Measurements from ENCODE around the gene RBM45. TPM values are rescaled to one million over a fixed set of nuclear protein-coding genes. Genes with fewer than 3 reads are reported as not detected.

Gene RBM45
- total and polyA plus RNA-seq, 4 donors = 8.8 to 19.6 (median 13.0) TPM

DNA sequence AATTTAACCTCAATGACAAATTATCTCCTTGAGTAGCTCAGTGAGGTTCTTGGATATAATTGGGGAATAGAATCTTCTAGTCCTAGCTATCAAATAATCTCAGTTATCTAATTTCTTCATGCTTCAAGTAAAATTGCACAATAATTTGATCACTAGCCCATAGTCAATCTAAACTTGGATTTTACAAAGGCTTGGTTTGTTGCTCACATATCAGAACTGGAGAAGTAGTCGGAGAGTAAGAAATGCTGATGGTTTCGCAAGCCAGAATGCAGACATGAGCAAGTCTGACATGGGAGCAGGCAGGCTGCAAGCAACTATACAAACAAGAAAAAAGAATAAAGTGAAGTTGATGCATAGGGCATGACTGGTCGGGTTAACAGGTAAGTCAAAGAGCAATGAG lies 28.0 kb upstream of the RBM45 start:
- 65 to 69% methylated on average over 3 of the region's 3 CpGs for WGBS, 2 donors
- Histone ChIP-seq H3K9me3 (ENCODE audit: control insufficient read depth in 4 of 4, insufficient read depth in 3 of 4, low read length in 3 of 4) (no peaks in the 10 kb centered on the region), H3K36me3 (ENCODE audit: control insufficient read depth in 4 of 4, insufficient read depth in 4 of 4, low read length in 4 of 4) (no peaks in the 10 kb centered on the region), H3K27ac (ENCODE audit: low read depth in 1 of 2, low read length in 1 of 2) (no peak overlapping the region), H3K9ac (ENCODE audit: insufficient read depth in 1 of 2, low read length in 2 of 2) (no peak overlapping the region), H3K4me3 (no peak overlapping the region), H3K4me1 (ENCODE audit: control insufficient read depth in 5 of 5, insufficient read depth in 5 of 5, low read length in 5 of 5) (no peaks in the 10 kb centered on the region), H3K27me3 (ENCODE audit: control insufficient read depth in 3 of 3, insufficient read depth in 3 of 3, low read length in 2 of 3) (no peaks in the 10 kb centered on the region)
- TF ChIP-seq, protein P1, sequence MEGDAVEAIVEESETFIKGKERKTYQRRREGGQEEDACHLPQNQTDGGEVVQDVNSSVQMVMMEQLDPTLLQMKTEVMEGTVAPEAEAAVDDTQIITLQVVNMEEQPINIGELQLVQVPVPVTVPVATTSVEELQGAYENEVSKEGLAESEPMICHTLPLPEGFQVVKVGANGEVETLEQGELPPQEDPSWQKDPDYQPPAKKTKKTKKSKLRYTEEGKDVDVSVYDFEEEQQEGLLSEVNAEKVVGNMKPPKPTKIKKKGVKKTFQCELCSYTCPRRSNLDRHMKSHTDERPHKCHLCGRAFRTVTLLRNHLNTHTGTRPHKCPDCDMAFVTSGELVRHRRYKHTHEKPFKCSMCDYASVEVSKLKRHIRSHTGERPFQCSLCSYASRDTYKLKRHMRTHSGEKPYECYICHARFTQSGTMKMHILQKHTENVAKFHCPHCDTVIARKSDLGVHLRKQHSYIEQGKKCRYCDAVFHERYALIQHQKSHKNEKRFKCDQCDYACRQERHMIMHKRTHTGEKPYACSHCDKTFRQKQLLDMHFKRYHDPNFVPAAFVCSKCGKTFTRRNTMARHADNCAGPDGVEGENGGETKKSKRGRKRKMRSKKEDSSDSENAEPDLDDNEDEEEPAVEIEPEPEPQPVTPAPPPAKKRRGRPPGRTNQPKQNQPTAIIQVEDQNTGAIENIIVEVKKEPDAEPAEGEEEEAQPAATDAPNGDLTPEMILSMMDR (IDR thresholded peaks at IDR 0.05; ENCODE audit: control extremely low read depth, extremely low read depth) = no peak
- no peak for DNase-seq
- ATAC-seq (ENCODE audit: insufficient read depth, low FRiP score) = no peak

DNA sequence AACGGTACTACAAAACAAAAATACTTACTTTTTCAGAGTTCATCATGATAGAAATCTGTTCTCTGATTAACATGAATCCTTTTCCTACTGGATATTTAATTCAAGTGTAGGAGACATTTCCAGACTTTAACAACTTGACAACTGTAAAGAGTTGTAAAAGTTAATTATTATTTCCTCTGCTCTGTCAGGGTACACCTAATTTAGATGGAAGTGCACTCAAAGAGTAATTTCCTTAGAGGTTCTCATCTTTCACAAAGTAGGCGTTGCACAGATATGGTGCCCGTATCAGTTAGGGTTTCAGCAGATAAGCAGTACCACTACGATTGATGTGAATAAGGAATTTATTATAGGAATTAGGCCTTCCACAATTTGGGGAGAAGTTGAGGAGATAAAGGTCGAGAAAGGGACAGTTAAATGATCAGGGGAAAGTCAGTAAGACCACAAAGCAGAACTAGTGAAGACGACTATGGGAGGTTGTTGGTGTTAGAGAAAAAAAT lies 23.4 kb upstream of the RBM45 start:
- TF ChIP-seq, protein P1 (IDR thresholded peaks at IDR 0.05; ENCODE audit: control extremely low read depth, extremely low read depth) = no peak
- H3K27ac ChIP-seq (ENCODE audit: low read depth in 1 of 2, low read length in 1 of 2) = no peak overlapping the region
- H3K4me1 ChIP-seq (ENCODE audit: control insufficient read depth in 5 of 5, insufficient read depth in 5 of 5, low read length in 5 of 5) = no peaks in the 10 kb centered on the region
- no peaks in the 10 kb centered on the region for H3K9me3 ChIP-seq (ENCODE audit: control insufficient read depth in 4 of 4, insufficient read depth in 3 of 4, low read length in 3 of 4)
- H3K27me3 ChIP-seq (ENCODE audit: control insufficient read depth in 3 of 3, insufficient read depth in 3 of 3, low read length in 2 of 3) = no peaks in the 10 kb centered on the region
- DNase-seq (no peak), ATAC-seq (ENCODE audit: insufficient read depth, low FRiP score) (no peak)
- WGBS, 2 donors = 54 to 71% methylated on average over 6 of the region's 6 CpGs
- no peak overlapping the region for H3K9ac ChIP-seq (ENCODE audit: insufficient read depth in 1 of 2, low read length in 2 of 2)
- no peaks in the 10 kb centered on the region for H3K36me3 ChIP-seq (ENCODE audit: control insufficient read depth in 4 of 4, insufficient read depth in 4 of 4, low read length in 4 of 4)
- no peak overlapping the region for H3K4me3 ChIP-seq

DNA sequence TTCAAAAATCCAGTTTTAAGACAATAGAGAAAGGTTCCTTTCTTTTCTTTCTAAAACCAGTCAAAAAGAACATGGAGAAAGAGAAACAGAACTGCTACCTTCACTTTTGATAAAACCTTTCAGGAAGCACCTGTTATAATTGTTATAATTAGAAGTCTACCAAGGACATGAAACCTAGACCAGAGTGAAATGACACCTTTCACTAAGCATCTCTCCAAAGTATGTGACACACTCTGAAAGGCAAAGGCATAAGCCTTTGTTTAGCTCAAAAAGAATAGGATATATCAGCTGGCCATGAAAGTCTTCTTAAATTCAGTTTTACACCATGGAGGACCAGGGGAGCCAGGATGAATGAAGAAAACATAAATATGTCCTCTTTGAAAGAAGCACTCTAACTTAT lies 18.8 kb upstream of the RBM45 start:
- no peaks in the 10 kb centered on the region for H3K36me3 ChIP-seq (ENCODE audit: control insufficient read depth in 4 of 4, insufficient read depth in 4 of 4, low read length in 4 of 4)
- no peaks in the 10 kb centered on the region for H3K27me3 ChIP-seq (ENCODE audit: control insufficient read depth in 3 of 3, insufficient read depth in 3 of 3, low read length in 2 of 3)
- H3K4me1 ChIP-seq (ENCODE audit: control insufficient read depth in 5 of 5, insufficient read depth in 5 of 5, low read length in 5 of 5) = no peaks in the 10 kb centered on the region
- no peaks in the 10 kb centered on the region for H3K9me3 ChIP-seq (ENCODE audit: control insufficient read depth in 4 of 4, insufficient read depth in 3 of 4, low read length in 3 of 4)
- DNase-seq = no peak
- TF ChIP-seq, protein P1 (IDR thresholded peaks at IDR 0.05; ENCODE audit: control extremely low read depth, extremely low read depth) = no peak
- no peak for ATAC-seq (ENCODE audit: insufficient read depth, low FRiP score)
- no peak overlapping the region for H3K4me3 ChIP-seq
- H3K27ac ChIP-seq (ENCODE audit: low read depth in 1 of 2, low read length in 1 of 2) = no peak overlapping the region
- no peak overlapping the region for H3K9ac ChIP-seq (ENCODE audit: insufficient read depth in 1 of 2, low read length in 2 of 2)

All from lung (tissue), 12 donors.